Esophagus squamous epithelium (tissue), 5 donors: ENCODE data around the gene TMCC1. TPM values are rescaled to one million over a fixed set of nuclear protein-coding genes. Genes with fewer than 3 reads are reported as not detected.

Source experiments
- DNase-seq: peaks from one replicate; lab custom pipeline; 2025; lab: John Stamatoyannopoulos, UW
- H3K27ac ChIP-seq, 4 donors: fragments of 200-600 bp; sonication (generic); one replicate each; pipeline ENCODE4 v1.5.1; 2016 to 2019; ENCODE audit warnings: mild to moderate bottlenecking in 1 of 4
- H3K27me3 ChIP-seq, 4 donors: fragments of 200-600 bp; sonication (generic); 1 replicate in 3 of 4; 2 replicates in 1 of 4; pipeline versions ENCODE4 v1.5.1 to v1.6.0; 2017 to 2021; ENCODE audit warnings: antibody characterized with exemption in 1 of 4
- H3K36me3 ChIP-seq, 3 donors: fragments of 200-600 bp; sonication (generic); one replicate each; pipeline ENCODE4 v1.5.1; 2016 to 2019
- H3K4me1 ChIP-seq, 3 donors: fragments of 200-600 bp; sonication (generic); one replicate each; pipeline ENCODE4 v1.5.1; 2017 to 2019
- H3K4me3 ChIP-seq, 4 donors: fragments of 200-600 bp; sonication (generic); 1 replicate in 3 of 4; 2 replicates in 1 of 4; pipeline ENCODE4 v1.5.1; 2016 to 2019; ENCODE audit warnings: mild to moderate bottlenecking in 2 of 4, moderate library complexity in 1 of 4
- H3K9me3 ChIP-seq, 3 donors: fragments of 200-600 bp; sonication (generic); one replicate each; pipeline ENCODE4 v1.5.1; 2016 to 2019
- CTCF ChIP-seq, 6 experiments: fragments of 450-650 bp in 4 of 6; fragments of 200-600 bp in 2 of 6; sonication (generic) in 2 of 6; IDR thresholded peaks; one replicate each; pipeline ENCODE4 v1.5.1; 2016 to 2019; ENCODE audit warnings: antibody characterized with exemption in 6 of 6, mild to moderate bottlenecking in 4 of 6, moderate library complexity in 4 of 6
- POLR2A ChIP-seq, 4 donors: fragments of 450-650 bp; IDR thresholded peaks; one replicate each; pipeline ENCODE4 v1.6.1; 2017; ENCODE audit warnings: antibody characterized with exemption in 4 of 4, mild to moderate bottlenecking in 4 of 4, moderate library complexity in 3 of 4
- WGBS, 2 donors: methylation state at CpG; one replicate each; pipeline ENCODE4 v1.1.5; 2018; 5-methylcytosine and 5-hydroxymethylcytosine counted together
- intact Hi-C: fragments of 100-400 bp; cut with DNase I; formaldehyde crosslinking; loops from one replicate; pipeline ENCODE4 v1.15.0; 2022
- total RNA-seq, 4 donors: library from RNA; depleted of rRNA; stranded (reverse); fragments of >200 nt; gene quantifications; one replicate each; pipeline ENCODE4 v1.1.0, GENCODE V29; 2016
- donor health status: DM: yes; HTN: yes; CAD: no.

The TMCC1 gene
- total RNA-seq, 4 donors from 2014 or later, result 13.1 to 23.5 (median 18.4) TPM

DNA sequence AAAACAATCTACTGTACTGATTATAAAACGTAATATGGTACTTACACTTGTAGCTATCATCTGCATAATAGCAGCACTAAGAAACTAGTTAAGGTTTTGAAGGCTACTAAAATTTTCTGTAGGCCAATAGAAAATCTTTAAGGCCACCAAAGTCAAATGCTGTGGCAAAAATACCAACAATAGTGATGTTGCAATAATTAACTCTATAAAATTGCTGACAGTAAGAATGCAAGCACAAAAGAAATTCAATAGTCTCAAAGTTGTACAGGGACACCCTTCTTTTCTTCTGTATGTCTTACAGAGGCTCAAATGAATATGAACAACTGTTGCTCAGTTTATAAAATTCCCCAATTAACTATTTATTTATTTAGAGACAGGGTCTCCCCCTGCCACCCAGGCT lies 62.0 kb downstream of the TMCC1 start:
- TF ChIP-seq CTCF (IDR thresholded peaks at IDR 0.05) (no peak), POLR2A (IDR thresholded peaks at IDR 0.05) (no peak)
- intact Hi-C loops, result no loop called here
- Histone ChIP-seq H3K27ac (no peak overlapping the region), H3K4me3 (no peak overlapping the region), H3K9me3 (no peaks in the 10 kb centered on the region), H3K36me3 (peaks cover 0 to 12% (median 5%) of the 10 kb centered on the region in 3 donors), H3K27me3 (no peaks in the 10 kb centered on the region), H3K4me1 (peaks cover 3 to 14% (median 4%) of the 10 kb centered on the region in 3 donors)
- DNase-seq, result no peak
- WGBS, 2 donors, result 93 to 96% methylated on average over 1 of the region's 1 CpG

- Histone ChIP-seq H3K4me1 (peaks cover 3 to 12% (median 4%) of the 10 kb centered on the region in 3 donors), H3K27ac (peak overlapping the region in 2 of 4 donors; percentile 17 to 39), H3K36me3 (peaks cover 0 to 12% (median 5%) of the 10 kb centered on the region in 3 donors), H3K27me3 (no peaks in the 10 kb centered on the region), H3K4me3 (no peak overlapping the region), H3K9me3 (no peaks in the 10 kb centered on the region)
- intact Hi-C loops, result loop anchor here (5.0 to 10.0 kb wide), 3 partner anchors 105 to 335 kb away; no protein-coding TSS in a partner anchor
- TF ChIP-seq CTCF (IDR thresholded peaks at IDR 0.05) (peak in 5 of 6 experiments; percentile 63 to 81 (median 65)), POLR2A (IDR thresholded peaks at IDR 0.05) (no peak)
- no peak for DNase-seq
Observed at GRCh38 chr3:129829640-129830039, 63.9 kb downstream of the TMCC1 start.

DNA sequence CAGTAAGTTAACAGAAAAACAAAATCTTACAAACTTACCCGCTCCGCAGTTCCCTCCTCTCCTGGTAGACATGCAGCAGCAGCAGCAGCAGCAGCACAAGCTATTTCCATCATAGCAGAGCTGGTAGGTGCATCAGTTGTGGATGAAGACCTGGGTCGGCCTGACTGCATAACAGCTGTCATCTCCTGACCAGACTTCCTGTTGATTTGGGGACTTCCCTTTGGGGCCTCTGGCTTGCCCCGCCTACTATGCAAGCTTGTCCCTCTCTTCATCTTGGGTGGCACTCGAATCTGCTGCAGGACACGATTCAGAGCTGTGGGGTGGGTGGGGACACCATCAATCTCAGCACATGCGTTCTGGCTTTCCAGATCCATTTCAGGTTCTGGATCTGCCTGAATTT lies 65.7 kb downstream of the TMCC1 start:
- 66 to 83% methylated on average over 5 to 7 of the region's 7 CpGs for WGBS, 2 donors
- Histone ChIP-seq H3K4me1 (peaks cover 3 to 12% (median 4%) of the 10 kb centered on the region in 3 donors), H3K4me3 (no peak overlapping the region), H3K27me3 (no peaks in the 10 kb centered on the region), H3K27ac (no peak overlapping the region), H3K36me3 (peaks cover 0 to 16% (median 5%) of the 10 kb centered on the region in 3 donors), H3K9me3 (no peaks in the 10 kb centered on the region)
- peak; percentile 3 for DNase-seq
- intact Hi-C loops, result loop anchor here (5.0 to 10.0 kb wide), 3 partner anchors 107 to 333 kb away; no protein-coding TSS in a partner anchor
- TF ChIP-seq CTCF (IDR thresholded peaks at IDR 0.05), result no peak
- TF ChIP-seq POLR2A (IDR thresholded peaks at IDR 0.05), result no peak

GRCh38 chr3:129824926-129825541 lies 68.5 kb downstream of the TMCC1 start:
- no peaks in the 10 kb centered on the region for H3K27me3 ChIP-seq
- peaks cover 0 to 2% (median 0%) of the 10 kb centered on the region in 3 donors for H3K4me1 ChIP-seq
- WGBS, 2 donors, result 44 to 46% methylated on average over 3 of the region's 3 CpGs
- intact Hi-C loops, result loop anchor here (5.0 to 10.0 kb wide), 3 partner anchors 110 to 330 kb away; no protein-coding TSS in a partner anchor
- H3K9me3 ChIP-seq, result no peaks in the 10 kb centered on the region
- no peak overlapping the region for H3K4me3 ChIP-seq
- TF ChIP-seq POLR2A (IDR thresholded peaks at IDR 0.05) (no peak), CTCF (IDR thresholded peaks at IDR 0.05) (peak; percentile 62 to 79 (median 74))
- H3K36me3 ChIP-seq, result peaks cover 0 to 24% (median 5%) of the 10 kb centered on the region in 3 donors
- DNase-seq, result no peak
- H3K27ac ChIP-seq, result no peak overlapping the region

- 89 to 100% methylated on average over 1 of the region's 1 CpG for WGBS, 2 donors
- DNase-seq, result no peak
- Histone ChIP-seq H3K4me3 (no peak overlapping the region), H3K9me3 (no peaks in the 10 kb centered on the region), H3K27me3 (no peaks in the 10 kb centered on the region), H3K36me3 (peaks cover 0 to 20% (median 2%) of the 10 kb centered on the region in 3 donors), H3K27ac (no peak overlapping the region), H3K4me1 (no peaks in the 10 kb centered on the region)
- TF ChIP-seq POLR2A (IDR thresholded peaks at IDR 0.05), result no peak
- no peak for TF ChIP-seq CTCF (IDR thresholded peaks at IDR 0.05)
- intact Hi-C loops, result loop anchor here (10.0 kb wide), 2 partner anchors 112 to 328 kb away; no protein-coding TSS in a partner anchor
Observed at GRCh38 chr3:129822679-129823078, 70.8 kb downstream of the TMCC1 start.
